DOHH2 (cell line): ENCODE measurements around the gene P3H3.

ENCODE experiments used
- CTCF ChIP-seq: fragments of 200-600 bp; sonication (generic); IDR thresholded peaks from one replicate; pipeline ENCODE4 v1.5.1; 2014; ENCODE audit warnings: antibody characterized with exemption, mild to moderate bottlenecking, low read depth, low read length; ENCODE audit not compliant: poor library complexity, severe bottlenecking
- EZH2phosphoT487 ChIP-seq: fragments of 200-600 bp; sonication (generic); IDR thresholded peaks from 2 replicates; pipeline ENCODE4 v1.6.1; 2017; ENCODE audit warnings: borderline replicate concordance, mild to moderate bottlenecking, antibody characterized with exemption, low read length, moderate library complexity, mixed read lengths

- TF ChIP-seq CTCF: no peak
- TF ChIP-seq EZH2phosphoT487: no peak
Observed at GRCh38 chr12:6829536-6830220, 1.5 kb downstream of the P3H3 start.
